ENCODE results near the gene KCND2. TPM values are rescaled to one million over a fixed set of nuclear protein-coding genes. Genes with fewer than 3 reads are reported as not detected.
"Not testable (repeated sequence)": the region's sequence is repeated elsewhere in the genome, so short reads cannot be mapped to it uniquely, and the experiment has no call there.

The KCND2 gene
- total RNA-seq, 1 donor from 2014 or later = 0.38 TPM

- Histone ChIP-seq H3K27ac (no peak overlapping the region), H3K9me3 (no peaks in the 10 kb centered on the region), H3K4me1 (no peaks in the 10 kb centered on the region), H3K36me3 (no peaks in the 10 kb centered on the region), H3K4me3 (no peak overlapping the region), H3K27me3 (ENCODE audit: low read depth) (no peaks in the 10 kb centered on the region)
- DNase-seq (no peak), ATAC-seq (no peak)
- no peak for TF ChIP-seq CTCF (IDR thresholded peaks at IDR 0.05)
- intact Hi-C loops (cut with DNase I) = no loop called here
Measured at GRCh38 chr7:120691915-120692314, 418.9 kb downstream of the KCND2 start.

GRCh38 chr7:120695848-120696247 lies 422.9 kb downstream of the KCND2 start:
- Histone ChIP-seq H3K27me3 (ENCODE audit: low read depth) (no peaks in the 10 kb centered on the region), H3K4me1 (no peaks in the 10 kb centered on the region), H3K9me3 (no peaks in the 10 kb centered on the region), H3K36me3 (no peaks in the 10 kb centered on the region), H3K27ac (no peak overlapping the region), H3K4me3 (no peak overlapping the region)
- ATAC-seq (no peak), DNase-seq (no peak)
- no peak for TF ChIP-seq CTCF (IDR thresholded peaks at IDR 0.05)
- intact Hi-C loops (cut with DNase I) = no loop called here

GRCh38 chr7:120700796-120701195 lies 427.8 kb downstream of the KCND2 start:
- no peak for TF ChIP-seq CTCF (IDR thresholded peaks at IDR 0.05)
- Histone ChIP-seq H3K27ac (no peak overlapping the region), H3K4me3 (no peak overlapping the region), H3K9me3 (no peaks in the 10 kb centered on the region), H3K27me3 (ENCODE audit: low read depth) (no peaks in the 10 kb centered on the region), H3K36me3 (no peaks in the 10 kb centered on the region), H3K4me1 (no peaks in the 10 kb centered on the region)
- ATAC-seq (no peak), DNase-seq (no peak)
- intact Hi-C loops (cut with DNase I) = no loop called here

- H3K4me1 ChIP-seq; DNase-seq; H3K9me3 ChIP-seq; intact Hi-C loops (cut with DNase I); H3K27ac ChIP-seq; ATAC-seq; H3K4me3 ChIP-seq; H3K36me3 ChIP-seq; H3K27me3 ChIP-seq (ENCODE audit: low read depth): not testable (repeated sequence)
Measured at GRCh38 chr7:120702408-120702807, 429.4 kb downstream of the KCND2 start.

- Histone ChIP-seq H3K27ac (no peak overlapping the region), H3K27me3 (ENCODE audit: low read depth) (no peaks in the 10 kb centered on the region), H3K9me3 (no peaks in the 10 kb centered on the region), H3K36me3 (no peaks in the 10 kb centered on the region), H3K4me3 (no peak overlapping the region), H3K4me1 (no peaks in the 10 kb centered on the region)
- intact Hi-C loops (cut with DNase I) = no loop called here
- no peak for ATAC-seq
- DNase-seq = no peak
- no peak for TF ChIP-seq CTCF (IDR thresholded peaks at IDR 0.05)
Measured at GRCh38 chr7:120703585-120704240, 430.7 kb downstream of the KCND2 start.

GRCh38 chr7:120709252-120709971 lies 436.4 kb downstream of the KCND2 start:
- no peaks in the 10 kb centered on the region for H3K27me3 ChIP-seq (ENCODE audit: low read depth)
- intact Hi-C loops (cut with DNase I) = no loop called here
- no peak overlapping the region for H3K27ac ChIP-seq
- DNase-seq (no peak), ATAC-seq (no peak)
- no peak for TF ChIP-seq CTCF (IDR thresholded peaks at IDR 0.05)
- H3K36me3 ChIP-seq = no peaks in the 10 kb centered on the region
- no peak overlapping the region for H3K4me3 ChIP-seq
- H3K9me3 ChIP-seq = no peaks in the 10 kb centered on the region
- H3K4me1 ChIP-seq = no peaks in the 10 kb centered on the region
